Activated CD4-positive, alpha-beta T cell treated with anti-CD3 and anti-CD28 coated beads for 48 hours (primary cell): ENCODE measurements around the gene ZNF664.

Experiments used
- DNase-seq: peaks from one replicate; pipeline ENCODE4 v3.0.0-alpha.2; 2020

ZNF664 gene

GRCh38 chr12:124011435-124012115, 38.6 kb downstream of the ZNF664 start:
- no peak for DNase-seq

- DNase-seq, result no peak
Measured at GRCh38 chr12:124013073-124013472, 40.1 kb downstream of the ZNF664 start.

- DNase-seq, result no peak
Measured at GRCh38 chr12:124015494-124016461, 42.8 kb downstream of the ZNF664 start.

- no peak for DNase-seq
Measured at GRCh38 chr12:124017064-124017463, 44.0 kb downstream of the ZNF664 start.

- no peak for DNase-seq
Measured at GRCh38 chr12:124018539-124018938, 45.5 kb downstream of the ZNF664 start.

GRCh38 chr12:124019115-124019514, 46.1 kb downstream of the ZNF664 start:
- DNase-seq, result no peak

- no peak for DNase-seq
Measured at GRCh38 chr12:124020514-124020949, 47.5 kb downstream of the ZNF664 start.

- no peak for DNase-seq
Measured at GRCh38 chr12:124021007-124021406, 48.0 kb downstream of the ZNF664 start.

GRCh38 chr12:124022161-124022560, 49.1 kb downstream of the ZNF664 start:
- DNase-seq, result no peak

- DNase-seq, result no peak
Measured at GRCh38 chr12:124024263-124024678, 51.3 kb downstream of the ZNF664 start.

- DNase-seq, result no peak
Measured at GRCh38 chr12:124024776-124025175, 51.8 kb downstream of the ZNF664 start.

GRCh38 chr12:124025661-124026060, 52.6 kb downstream of the ZNF664 start:
- DNase-seq, result no peak

- no peak for DNase-seq
Measured at GRCh38 chr12:124026755-124027745, 54.0 kb downstream of the ZNF664 start.

GRCh38 chr12:124027753-124028554, 54.9 kb downstream of the ZNF664 start:
- DNase-seq, result no peak

GRCh38 chr12:124028555-124028925, 55.5 kb downstream of the ZNF664 start:
- no peak for DNase-seq

GRCh38 chr12:124030008-124030407, 57.0 kb downstream of the ZNF664 start:
- no peak for DNase-seq

GRCh38 chr12:124030510-124030909, 57.5 kb downstream of the ZNF664 start:
- no peak for DNase-seq

- no peak for DNase-seq
Measured at GRCh38 chr12:124031058-124031457, 58.0 kb downstream of the ZNF664 start.

GRCh38 chr12:124032265-124032886, 59.4 kb downstream of the ZNF664 start:
- peak; percentile 21 for DNase-seq

- no peak for DNase-seq
Measured at GRCh38 chr12:124033859-124034258, 60.8 kb downstream of the ZNF664 start.

- no peak for DNase-seq
Measured at GRCh38 chr12:124034297-124034696, 61.3 kb downstream of the ZNF664 start.
